Activated T-cell treated with anti-CD3 and anti-CD28 coated beads, Interleukin-2, amount 50 U/mL, for 72 hours (primary cell): ENCODE measurements around the gene LYSMD2. TPM values are rescaled to one million over a fixed set of nuclear protein-coding genes. Genes with fewer than 3 reads are reported as not detected.
"Not testable (repeated sequence)": the region's sequence is repeated elsewhere in the genome, so short reads cannot be mapped to it uniquely, and the experiment has no call there.

ENCODE experiments used
- ATAC-seq, 2 donors: fragments of 150-1000 bp; cut with Tn5 transposase; replicated peaks in 1 of 2; 2 replicates each; pipeline ENCODE4 v1.10.0; 2021; ENCODE audit warnings: moderate library complexity in 2 of 2, mild to moderate bottlenecking in 1 of 2
- DNase-seq, 2 donors: peaks; one replicate each; pipeline ENCODE4 v3.0.0; 2021 to 2022; ENCODE audit warnings: mixed read lengths in 1 of 2
- H3K27ac Mint-ChIP-seq: one replicate; pipeline ENCODE4 v1.8.0; 2022; ENCODE audit warnings: mild to moderate bottlenecking, moderate library complexity, mixed read lengths
- H3K27me3 Mint-ChIP-seq: one replicate; pipeline ENCODE4 v1.8.0; 2022; ENCODE audit warnings: low read depth, mixed read lengths
- H3K36me3 Mint-ChIP-seq, 2 donors: one replicate each; pipeline ENCODE4 v1.8.0; 2022; ENCODE audit warnings: mixed read lengths in 2 of 2, mild to moderate bottlenecking in 1 of 2; ENCODE audit not compliant: insufficient read depth in 2 of 2
- H3K4me1 Mint-ChIP-seq: one replicate; pipeline ENCODE4 v1.8.0; 2022; ENCODE audit warnings: low read depth, mixed read lengths
- H3K4me3 Mint-ChIP-seq, 2 donors: one replicate each; pipeline ENCODE4 v1.8.0; 2022; ENCODE audit warnings: mild to moderate bottlenecking in 2 of 2, mixed read lengths in 2 of 2, moderate library complexity in 2 of 2
- H3K9me3 Mint-ChIP-seq, 2 donors: one replicate each; pipeline ENCODE4 v1.8.0; 2022; ENCODE audit warnings: mixed read lengths in 2 of 2
- total RNA-seq, 2 donors: library from RNA; stranded (reverse); gene quantifications; one replicate each; pipeline ENCODE4 v1.2.3, GENCODE V29; 2022

LYSMD2 gene, protein sequence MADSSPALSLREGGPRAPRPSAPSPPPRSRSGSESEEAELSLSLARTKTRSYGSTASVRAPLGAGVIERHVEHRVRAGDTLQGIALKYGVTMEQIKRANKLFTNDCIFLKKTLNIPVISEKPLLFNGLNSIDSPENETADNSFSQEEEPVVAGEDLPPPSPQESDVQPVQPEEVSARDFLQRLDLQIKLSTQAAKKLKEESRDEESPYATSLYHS
- total RNA-seq, result 10 to 100 TPM; 22.8 to 23.1 TPM

DNA sequence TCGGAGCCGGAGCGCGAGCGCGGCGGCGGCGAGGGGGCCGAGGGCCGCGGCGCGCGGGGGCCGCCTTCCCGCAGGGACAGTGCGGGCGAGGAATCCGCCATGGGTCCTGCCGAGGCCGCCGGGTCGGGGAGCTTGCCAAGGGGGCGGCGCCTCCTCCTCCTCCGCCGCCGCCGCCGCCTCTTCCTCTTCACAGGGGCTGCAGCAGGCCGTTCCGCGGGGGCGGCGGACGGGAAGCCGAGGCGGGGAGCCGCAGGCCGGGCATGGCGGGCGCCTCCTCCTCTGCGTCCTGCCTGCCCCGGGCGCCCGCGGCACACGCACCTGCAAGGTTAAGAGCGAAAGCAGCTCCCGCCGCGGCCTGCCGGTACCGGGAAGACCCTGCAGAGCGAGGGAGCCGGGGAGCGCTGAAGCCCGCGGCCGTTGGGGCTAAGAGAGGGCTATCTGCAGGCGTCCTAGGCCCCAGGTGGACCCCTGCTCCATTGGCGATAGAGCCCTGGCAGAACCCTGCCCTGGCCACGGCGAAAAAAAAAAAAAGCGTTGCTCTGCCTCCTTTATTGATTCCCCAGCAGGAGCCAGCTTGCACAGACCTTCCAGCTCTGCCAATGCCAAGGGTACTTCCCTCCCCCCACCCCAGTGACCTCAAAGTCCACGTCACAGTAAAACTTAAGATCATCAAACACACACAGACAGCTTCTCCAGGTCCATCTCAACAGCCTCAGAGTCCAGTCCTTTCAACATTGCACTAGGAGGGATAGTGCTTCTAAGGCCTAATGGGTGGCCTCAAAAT, at the start of gene LYSMD2:
LYSMD2 (minus strand) TSS at position 134 of the 784 bp plus-strand sequence; CDS start at position 101, 33 bp downstream.
- Mint-ChIP-seq H3K27me3 (no peaks in the 10 kb centered on the region), H3K9me3 (no peaks in the 10 kb centered on the region), H3K36me3 (peaks cover under 1 to 2% of the 10 kb centered on the region in 2 donors), H3K4me3 (peak within 1 kb of the TSS; percentile 86 to 88), H3K27ac (peak within 1 kb of the TSS; percentile 93), H3K4me1 (peaks cover 63% of the 10 kb centered on the region)
- DNase-seq (peak; percentile 80 to 84), ATAC-seq (peak; percentile 61 to 73)

DNA sequence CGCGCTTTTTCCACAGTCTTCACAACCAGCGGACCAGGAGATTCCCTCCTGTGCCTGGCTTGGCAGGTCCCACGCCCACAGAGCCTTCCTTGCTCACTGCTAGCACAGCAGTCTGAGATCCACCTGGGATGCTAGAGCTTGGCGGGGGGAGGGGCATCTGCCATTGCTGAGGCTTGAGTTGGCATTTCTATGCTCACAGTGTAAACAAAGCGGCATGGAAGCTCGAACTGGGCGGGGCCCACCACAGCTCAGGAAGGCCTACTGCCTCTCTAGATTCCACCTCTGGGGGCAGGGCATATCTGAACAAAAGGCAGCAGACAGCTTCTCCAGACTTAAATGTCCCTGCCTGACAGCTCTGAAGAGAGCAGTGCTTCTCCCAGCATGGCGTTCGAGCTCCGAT, 49.7 kb upstream of the LYSMD2 start:
- not testable (repeated sequence) for DNase-seq, H3K9me3 Mint-ChIP-seq, H3K27ac Mint-ChIP-seq, H3K4me1 Mint-ChIP-seq, H3K27me3 Mint-ChIP-seq, H3K36me3 Mint-ChIP-seq, H3K4me3 Mint-ChIP-seq, ATAC-seq

DNA sequence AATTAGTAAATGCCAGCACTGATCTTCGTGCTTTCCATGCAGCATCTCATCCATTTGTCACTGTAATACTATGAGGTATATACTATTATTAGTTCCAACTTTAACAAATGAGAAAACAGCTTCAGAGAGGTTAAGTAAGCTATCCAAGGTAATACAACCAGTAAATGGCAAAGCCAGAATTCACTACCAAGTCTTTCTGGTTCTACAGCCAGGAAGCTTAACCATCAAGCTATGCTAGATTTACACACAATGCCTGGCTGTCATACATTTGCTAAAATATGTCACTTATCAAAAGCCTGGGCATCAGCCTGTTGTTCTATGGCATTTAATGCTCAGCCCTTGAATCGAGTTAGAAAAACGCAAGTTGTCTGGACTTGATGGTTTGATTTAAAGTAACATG, 46.5 kb upstream of the LYSMD2 start:
- no peak for DNase-seq
- H3K4me3 Mint-ChIP-seq, result no peak overlapping the region
- H3K9me3 Mint-ChIP-seq, result no peaks in the 10 kb centered on the region
- no peak for ATAC-seq
- peaks cover 0 to 3% of the 10 kb centered on the region in 2 donors for H3K36me3 Mint-ChIP-seq
- no peaks in the 10 kb centered on the region for H3K4me1 Mint-ChIP-seq
- H3K27ac Mint-ChIP-seq, result no peak overlapping the region
- no peaks in the 10 kb centered on the region for H3K27me3 Mint-ChIP-seq

DNA sequence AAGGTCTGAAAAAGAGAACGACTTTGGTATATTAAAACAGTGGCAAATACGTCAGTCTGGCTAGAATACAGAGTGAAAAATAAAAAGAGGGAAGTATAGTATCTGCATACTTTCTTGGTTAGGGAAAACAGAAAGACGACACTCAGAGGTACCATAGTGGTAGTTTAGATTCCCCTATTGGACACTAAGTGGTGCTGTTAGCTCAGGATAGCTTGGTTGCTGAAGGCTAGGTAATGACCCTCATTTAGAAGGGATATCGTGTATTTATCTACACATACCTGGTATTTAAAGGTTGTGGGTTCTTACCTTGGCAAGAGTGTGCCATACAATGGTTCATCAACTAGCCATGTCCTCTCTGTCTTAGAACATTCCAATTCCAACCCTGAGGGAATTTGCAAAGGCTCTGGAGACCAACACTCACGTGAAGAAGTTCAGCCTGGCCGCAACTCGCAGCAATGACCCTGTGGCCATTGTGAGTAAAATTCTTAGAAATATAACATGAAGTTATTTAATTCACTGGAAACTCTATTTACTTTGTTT, 45.0 kb upstream of the LYSMD2 start:
- H3K4me3 Mint-ChIP-seq, result no peak overlapping the region
- no peaks in the 10 kb centered on the region for H3K27me3 Mint-ChIP-seq
- DNase-seq (no peak), ATAC-seq (no peak)
- no peaks in the 10 kb centered on the region for H3K4me1 Mint-ChIP-seq
- peaks cover 0 to 3% of the 10 kb centered on the region in 2 donors for H3K36me3 Mint-ChIP-seq
- no peaks in the 10 kb centered on the region for H3K9me3 Mint-ChIP-seq
- H3K27ac Mint-ChIP-seq, result no peak overlapping the region

DNA sequence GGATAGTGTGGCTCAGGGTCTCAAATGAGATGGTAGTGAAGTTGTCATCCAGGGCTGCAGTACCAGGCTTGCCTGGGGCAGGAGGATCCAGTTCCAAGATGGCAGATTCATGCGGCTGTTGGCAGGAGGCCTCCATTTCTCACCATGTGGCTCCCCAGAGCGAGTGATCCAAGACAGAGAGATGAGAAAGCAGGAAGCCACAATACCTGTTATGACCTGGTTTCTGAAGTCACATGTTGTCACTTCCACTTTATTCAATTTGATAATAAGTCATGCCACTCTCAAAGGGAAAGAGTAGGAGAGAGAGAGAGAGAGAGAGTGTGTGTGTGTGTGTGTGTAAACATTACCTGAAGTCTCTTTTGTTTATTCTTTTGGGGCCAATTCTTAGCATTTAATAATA, 44.1 kb upstream of the LYSMD2 start:
- H3K36me3 Mint-ChIP-seq, result peaks cover 0 to 3% of the 10 kb centered on the region in 2 donors
- no peaks in the 10 kb centered on the region for H3K27me3 Mint-ChIP-seq
- ATAC-seq, result no peak
- no peak for DNase-seq
- no peaks in the 10 kb centered on the region for H3K4me1 Mint-ChIP-seq
- H3K27ac Mint-ChIP-seq, result peak overlapping the region; percentile 44
- no peaks in the 10 kb centered on the region for H3K9me3 Mint-ChIP-seq
- no peak overlapping the region for H3K4me3 Mint-ChIP-seq

DNA sequence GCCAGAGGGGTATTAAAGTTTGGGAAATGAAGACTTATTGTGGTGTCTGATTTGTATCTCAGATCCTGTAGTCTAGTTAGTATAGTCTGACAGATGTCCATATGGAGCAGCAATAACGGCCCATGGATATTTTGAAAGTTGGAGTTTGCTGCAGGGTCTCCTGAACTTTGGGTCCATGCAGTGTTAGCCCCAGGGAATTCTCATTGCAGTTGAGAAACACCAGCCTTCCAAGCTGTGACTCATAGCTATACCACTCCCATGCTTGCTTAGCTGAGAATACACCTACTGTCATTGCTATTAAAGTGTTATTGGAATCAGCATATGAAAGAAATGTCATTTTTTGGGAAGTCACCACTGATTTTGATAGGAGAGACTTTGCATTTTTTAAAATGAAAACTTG, 43.2 kb upstream of the LYSMD2 start:
- Mint-ChIP-seq H3K27me3 (no peaks in the 10 kb centered on the region), H3K4me3 (no peak overlapping the region), H3K27ac (no peak overlapping the region), H3K9me3 (no peaks in the 10 kb centered on the region), H3K4me1 (peaks cover 6% of the 10 kb centered on the region), H3K36me3 (peaks cover 0 to 3% of the 10 kb centered on the region in 2 donors)
- no peak for DNase-seq
- no peak for ATAC-seq

DNA sequence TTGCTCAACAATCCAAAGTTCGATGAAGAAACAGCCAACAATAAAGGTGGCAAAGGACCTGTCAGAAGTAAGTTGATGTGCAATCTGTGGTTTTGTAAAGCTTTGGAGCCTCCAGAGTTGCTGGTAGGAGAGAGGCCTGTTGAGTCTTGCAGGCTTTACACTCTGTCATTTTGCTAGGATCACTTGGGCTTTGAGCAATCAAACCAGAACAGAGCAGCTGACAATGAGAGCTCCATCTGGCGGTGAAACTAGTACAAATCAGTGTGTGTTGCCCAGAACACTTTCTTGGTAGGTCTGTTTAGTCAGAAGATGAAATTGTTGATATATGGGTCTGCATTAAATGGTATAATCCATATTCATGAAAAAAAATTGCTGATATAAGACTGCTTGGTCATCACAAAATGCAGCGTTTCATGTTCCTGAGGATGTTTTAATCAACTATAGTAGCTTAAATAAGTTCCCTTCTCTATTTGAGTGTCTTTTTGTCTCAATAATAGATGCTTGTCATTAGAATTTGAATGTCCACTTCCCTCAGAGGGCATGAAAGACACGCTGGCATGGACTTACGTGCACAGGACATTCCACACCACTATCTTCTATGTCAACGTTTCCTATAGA, 39.6 kb upstream of the LYSMD2 start:
- DNase-seq (peak; percentile 55 to 65), ATAC-seq (peak; percentile 75)
- Mint-ChIP-seq H3K27ac (no peak overlapping the region), H3K4me3 (no peak overlapping the region), H3K27me3 (no peaks in the 10 kb centered on the region), H3K36me3 (peaks cover 0 to 3% of the 10 kb centered on the region in 2 donors), H3K9me3 (no peaks in the 10 kb centered on the region), H3K4me1 (peaks cover 6% of the 10 kb centered on the region)

DNA sequence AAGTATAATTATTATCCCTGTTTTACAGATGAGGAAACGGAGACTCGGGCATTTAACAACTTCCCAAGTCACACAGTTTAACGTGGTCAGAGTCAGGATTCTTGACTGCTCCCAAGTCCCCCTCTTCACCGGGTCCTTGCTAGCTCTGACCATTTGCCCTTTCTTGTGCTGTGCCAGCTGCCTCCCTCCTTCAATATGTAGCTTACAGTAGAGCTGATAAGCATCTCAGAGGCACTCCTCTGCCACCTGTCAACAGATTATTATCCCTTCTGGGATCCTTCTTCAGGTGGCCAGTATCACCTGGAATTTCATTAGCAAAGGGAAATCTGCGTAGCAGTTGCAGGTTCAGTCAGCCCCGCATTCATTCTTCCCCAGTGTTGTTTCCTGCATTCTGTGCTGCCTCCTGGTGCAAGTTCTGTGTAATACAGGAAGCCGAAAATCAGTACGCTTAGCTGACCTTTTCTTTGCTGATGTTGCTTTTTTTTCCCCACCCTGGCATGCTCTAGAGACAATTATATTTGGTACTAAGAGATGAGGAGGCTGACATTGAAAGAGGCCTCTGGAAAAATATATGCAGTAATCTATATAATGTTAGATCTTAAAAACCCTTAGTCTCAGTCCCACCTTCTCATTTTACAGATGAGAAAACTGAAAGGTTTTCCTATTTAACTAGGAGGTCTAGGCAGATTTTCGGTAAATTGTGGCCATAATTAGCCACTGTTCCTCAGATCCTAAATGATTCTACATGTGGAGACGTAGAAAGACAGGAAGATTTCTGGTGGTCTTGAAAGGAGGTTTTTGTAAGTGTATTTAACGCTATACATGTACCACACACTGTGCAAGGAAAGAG, 38.7 kb upstream of the LYSMD2 start:
- H3K27ac Mint-ChIP-seq, result no peak overlapping the region
- H3K4me1 Mint-ChIP-seq, result peaks cover 6% of the 10 kb centered on the region
- H3K27me3 Mint-ChIP-seq, result no peaks in the 10 kb centered on the region
- ATAC-seq (peak in 1 of 2 donors; percentile 52), DNase-seq (peak; percentile 35 to 39)
- no peaks in the 10 kb centered on the region for H3K36me3 Mint-ChIP-seq
- no peaks in the 10 kb centered on the region for H3K9me3 Mint-ChIP-seq
- no peak overlapping the region for H3K4me3 Mint-ChIP-seq

DNA sequence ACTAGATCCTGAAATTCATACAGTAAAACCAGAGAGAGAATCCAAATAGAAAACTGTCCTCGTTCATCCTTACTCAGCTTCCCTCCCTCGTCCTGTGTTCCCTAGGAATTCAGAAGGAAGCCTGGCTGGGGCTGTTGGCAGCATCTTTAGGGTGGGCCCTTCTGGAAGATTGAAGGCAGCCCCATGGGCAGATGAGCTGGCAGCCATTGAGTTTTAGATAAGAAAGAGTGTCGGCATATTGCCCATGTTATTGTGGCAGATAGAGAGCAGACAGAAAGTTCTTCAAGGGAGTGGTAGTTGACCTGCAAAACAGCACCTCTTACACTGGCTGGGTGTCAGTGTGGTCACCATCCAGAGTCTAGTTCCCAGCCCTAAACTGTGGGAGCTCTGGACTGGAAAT, 37.5 kb upstream of the LYSMD2 start:
- Mint-ChIP-seq H3K9me3 (no peaks in the 10 kb centered on the region), H3K27ac (no peak overlapping the region), H3K27me3 (no peaks in the 10 kb centered on the region), H3K36me3 (peaks cover 0 to 2% of the 10 kb centered on the region in 2 donors), H3K4me1 (peaks cover 6% of the 10 kb centered on the region), H3K4me3 (no peak overlapping the region)
- ATAC-seq (no peak), DNase-seq (no peak)

DNA sequence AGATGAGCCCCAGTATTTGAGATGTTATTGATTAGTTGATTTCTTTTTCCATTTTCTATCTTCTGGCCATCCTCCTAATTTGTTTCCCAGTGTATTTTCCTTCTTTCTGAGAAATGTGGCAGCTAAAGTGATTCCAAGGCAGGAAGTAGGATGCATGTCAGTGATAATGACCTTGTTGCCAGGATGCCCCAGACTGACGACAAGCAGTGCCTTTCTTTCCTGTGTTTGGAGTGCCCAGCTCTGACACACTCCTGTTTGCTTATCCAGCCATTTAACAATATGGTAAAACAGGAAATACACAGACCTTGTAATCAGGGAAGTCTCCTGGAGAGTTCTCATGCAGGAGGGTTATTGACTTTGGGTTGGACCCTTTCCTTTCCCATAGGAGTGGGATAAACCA, 34.3 kb upstream of the LYSMD2 start:
- Mint-ChIP-seq H3K36me3 (peaks cover 2 to 10% of the 10 kb centered on the region in 2 donors), H3K4me3 (no peak overlapping the region)
- no peak for ATAC-seq

DNA sequence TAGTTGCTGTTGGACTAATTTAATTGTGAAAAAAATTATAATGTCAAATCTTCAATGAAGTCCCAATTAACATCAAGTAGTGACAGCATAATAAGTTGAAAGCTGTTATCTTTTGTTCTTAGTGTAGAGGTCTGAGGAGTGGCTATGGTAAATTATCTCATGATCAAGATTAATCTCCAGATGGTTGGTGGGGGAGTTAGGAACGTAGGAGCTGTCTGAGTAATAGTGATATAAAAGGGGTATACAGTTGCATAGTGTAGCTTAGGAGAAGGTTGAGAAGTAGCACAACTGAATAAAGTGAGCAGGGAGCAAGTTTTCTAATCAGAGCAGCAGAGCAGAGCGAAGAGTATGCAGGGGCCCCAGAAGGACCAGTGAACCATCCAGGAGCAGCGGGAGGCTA, 33.4 kb upstream of the LYSMD2 start:
- Mint-ChIP-seq H3K27me3 (no peaks in the 10 kb centered on the region), H3K27ac (no peak overlapping the region), H3K4me3 (no peak overlapping the region), H3K36me3 (peaks cover 2 to 10% of the 10 kb centered on the region in 2 donors), H3K9me3 (peaks cover 0 to 1% of the 10 kb centered on the region in 2 donors), H3K4me1 (peaks cover 13% of the 10 kb centered on the region)
- no peak for ATAC-seq
- DNase-seq, result no peak

More for the DNA sequence above, 34.3 kb upstream of the LYSMD2 start:
- peaks cover 18% of the 10 kb centered on the region for H3K4me1 Mint-ChIP-seq
- H3K27me3 Mint-ChIP-seq, result no peaks in the 10 kb centered on the region
- no peak overlapping the region for H3K27ac Mint-ChIP-seq
- no peak for DNase-seq
- peaks cover 0 to 1% of the 10 kb centered on the region in 2 donors for H3K9me3 Mint-ChIP-seq

DNA sequence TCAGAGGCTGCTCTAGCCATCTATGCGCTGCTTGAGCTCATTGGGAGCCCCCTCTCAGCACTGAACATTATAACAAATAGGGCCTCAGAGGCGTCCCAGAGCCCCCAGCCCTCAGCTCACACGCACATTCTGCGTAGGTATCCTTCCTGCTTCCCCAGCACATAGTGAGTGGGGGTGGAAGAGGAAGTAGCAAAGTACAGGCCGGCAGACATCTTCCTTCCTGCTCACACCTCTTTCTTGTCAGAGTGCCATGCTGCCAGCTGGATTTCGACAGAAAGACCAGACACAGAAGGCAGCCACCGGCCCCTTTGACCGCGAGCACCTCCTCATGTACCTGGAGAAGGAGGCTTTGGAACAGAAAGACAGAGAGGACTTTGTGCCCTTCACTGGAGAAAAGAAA, 30.6 kb upstream of the LYSMD2 start:
- DNase-seq (peak in 1 of 2 donors; percentile 12), ATAC-seq (peak in 1 of 2 donors; percentile 38)
- Mint-ChIP-seq H3K4me3 (peak overlapping the region in 1 of 2 donors; percentile 21), H3K27me3 (no peaks in the 10 kb centered on the region), H3K9me3 (peaks cover 0 to 1% of the 10 kb centered on the region in 2 donors), H3K27ac (peak overlapping the region; percentile 89), H3K4me1 (peaks cover 12% of the 10 kb centered on the region), H3K36me3 (peaks cover 2 to 10% of the 10 kb centered on the region in 2 donors)
